ENCODE data around the gene GNPAT. TPM values are rescaled to one million over a fixed set of nuclear protein-coding genes. Genes with fewer than 3 reads are reported as not detected.

The GNPAT gene
- total and polyA plus RNA-seq, 3 experiments from 2014 or later = 33.2 to 51.8 (median 49.2) TPM

- no peak overlapping the region for H3K4me3 ChIP-seq (ENCODE audit: low read length)
- H3K9me3 Mint-ChIP-seq = no peaks in the 10 kb centered on the region
- no peaks in the 10 kb centered on the region for H3K27me3 ChIP-seq (ENCODE audit: insufficient read depth, low read length, poor library complexity, severe bottlenecking)
- CTCF ChIA-PET = no interaction called here
- DNase-seq = no peak
- no peaks in the 10 kb centered on the region for H3K36me3 Mint-ChIP-seq
- no peaks in the 10 kb centered on the region for H3K36me3 ChIP-seq (ENCODE audit: insufficient read depth, low read length)
- POLR2A ChIA-PET = no interaction called here
- peaks cover 0 to 3% of the 10 kb centered on the region in 2 donors for H3K27me3 Mint-ChIP-seq
- no peak overlapping the region for H3K27ac ChIP-seq (ENCODE audit: low read depth, low read length)
- H3K4me1 ChIP-seq (ENCODE audit: insufficient read depth, low read length) = peaks cover 8% of the 10 kb centered on the region
- peaks cover 8 to 14% (median 11%) of the 10 kb centered on the region in 3 donors for H3K4me1 Mint-ChIP-seq
- H3K9me3 ChIP-seq (ENCODE audit: low read length) = no peaks in the 10 kb centered on the region
- H3K27ac Mint-ChIP-seq = peak overlapping the region in 1 of 8 donors; percentile 67
- no peak overlapping the region for H3K4me3 Mint-ChIP-seq
Observed at GRCh38 chr1:231215681-231216385, 25.2 kb upstream of the GNPAT start.

GRCh38 chr1:231216498-231216897, 24.5 kb upstream of the GNPAT start:
- Mint-ChIP-seq H3K4me1 (peaks cover 4 to 8% (median 6%) of the 10 kb centered on the region in 3 donors), H3K9me3 (no peaks in the 10 kb centered on the region), H3K27ac (peak overlapping the region in 1 of 8 donors; percentile 94), H3K36me3 (peaks cover 0 to under 1% (median 0%) of the 10 kb centered on the region in 3 donors), H3K27me3 (peaks cover 0 to 3% of the 10 kb centered on the region in 2 donors), H3K4me3 (no peak overlapping the region)
- Histone ChIP-seq H3K4me1 (ENCODE audit: insufficient read depth, low read length) (peaks cover 3% of the 10 kb centered on the region), H3K4me3 (ENCODE audit: low read length) (no peak overlapping the region), H3K27me3 (ENCODE audit: insufficient read depth, low read length, poor library complexity, severe bottlenecking) (no peaks in the 10 kb centered on the region), H3K27ac (ENCODE audit: low read depth, low read length) (no peak overlapping the region), H3K36me3 (ENCODE audit: insufficient read depth, low read length) (no peaks in the 10 kb centered on the region), H3K9me3 (ENCODE audit: low read length) (no peaks in the 10 kb centered on the region)
- CTCF ChIA-PET = no interaction called here
- DNase-seq = no peak
- POLR2A ChIA-PET = no interaction called here

- POLR2A ChIA-PET = no interaction called here
- CTCF ChIA-PET = no interaction called here
- peak overlapping the region in 1 of 8 donors; percentile 94 for H3K27ac Mint-ChIP-seq
Observed at GRCh38 chr1:231217056-231217455, 24.0 kb upstream of the GNPAT start.

GRCh38 chr1:231218078-231218477, 22.9 kb upstream of the GNPAT start:
- no peaks in the 10 kb centered on the region for H3K27me3 ChIP-seq (ENCODE audit: insufficient read depth, low read length, poor library complexity, severe bottlenecking)
- H3K4me1 Mint-ChIP-seq = peaks cover 4 to 7% (median 5%) of the 10 kb centered on the region in 3 donors
- no peaks in the 10 kb centered on the region for H3K4me1 ChIP-seq (ENCODE audit: insufficient read depth, low read length)
- peaks cover 0 to 8% (median 4%) of the 10 kb centered on the region in 3 donors for H3K36me3 Mint-ChIP-seq
- H3K27me3 Mint-ChIP-seq = peaks cover 0 to 3% of the 10 kb centered on the region in 2 donors
- no peaks in the 10 kb centered on the region for H3K36me3 ChIP-seq (ENCODE audit: insufficient read depth, low read length)
- H3K4me3 Mint-ChIP-seq = no peak overlapping the region
- no peak for DNase-seq
- CTCF ChIA-PET = no interaction called here
- H3K9me3 Mint-ChIP-seq = no peaks in the 10 kb centered on the region
- H3K27ac ChIP-seq (ENCODE audit: low read depth, low read length) = no peak overlapping the region
- H3K4me3 ChIP-seq (ENCODE audit: low read length) = no peak overlapping the region
- POLR2A ChIA-PET = no interaction called here
- peak overlapping the region in 1 of 8 donors; percentile 50 for H3K27ac Mint-ChIP-seq
- no peaks in the 10 kb centered on the region for H3K9me3 ChIP-seq (ENCODE audit: low read length)

More at GRCh38 chr1:231217056-231217455, 24.0 kb upstream of the GNPAT start:
- Mint-ChIP-seq H3K27me3 (peaks cover 0 to 3% of the 10 kb centered on the region in 2 donors), H3K4me3 (no peak overlapping the region), H3K9me3 (no peaks in the 10 kb centered on the region), H3K4me1 (peaks cover 4 to 7% (median 5%) of the 10 kb centered on the region in 3 donors), H3K36me3 (peaks cover 0 to 3% (median 0%) of the 10 kb centered on the region in 3 donors)
- H3K4me3 ChIP-seq (ENCODE audit: low read length) = no peak overlapping the region
- H3K27me3 ChIP-seq (ENCODE audit: insufficient read depth, low read length, poor library complexity, severe bottlenecking) = no peaks in the 10 kb centered on the region
- H3K27ac ChIP-seq (ENCODE audit: low read depth, low read length) = no peak overlapping the region
- no peaks in the 10 kb centered on the region for H3K36me3 ChIP-seq (ENCODE audit: insufficient read depth, low read length)
- no peak for DNase-seq
- no peaks in the 10 kb centered on the region for H3K9me3 ChIP-seq (ENCODE audit: low read length)
- no peaks in the 10 kb centered on the region for H3K4me1 ChIP-seq (ENCODE audit: insufficient read depth, low read length)

GRCh38 chr1:231219422-231220401, 21.3 kb upstream of the GNPAT start:
- peaks cover 6% of the 10 kb centered on the region for H3K36me3 ChIP-seq (ENCODE audit: insufficient read depth, low read length)
- no peak overlapping the region for H3K4me3 ChIP-seq (ENCODE audit: low read length)
- no peaks in the 10 kb centered on the region for H3K9me3 Mint-ChIP-seq
- no peak overlapping the region for H3K27ac Mint-ChIP-seq
- peaks cover 0 to 18% (median 11%) of the 10 kb centered on the region in 3 donors for H3K36me3 Mint-ChIP-seq
- no peak overlapping the region for H3K4me3 Mint-ChIP-seq
- peaks cover 0 to 3% of the 10 kb centered on the region in 2 donors for H3K27me3 Mint-ChIP-seq
- no peak overlapping the region for H3K27ac ChIP-seq (ENCODE audit: low read depth, low read length)
- ChIA-PET CTCF (no interaction called here), POLR2A (no interaction called here)
- no peaks in the 10 kb centered on the region for H3K4me1 ChIP-seq (ENCODE audit: insufficient read depth, low read length)
- DNase-seq = no peak
- H3K4me1 Mint-ChIP-seq = peaks cover 4 to 7% (median 5%) of the 10 kb centered on the region in 3 donors
- H3K9me3 ChIP-seq (ENCODE audit: low read length) = no peaks in the 10 kb centered on the region
- no peaks in the 10 kb centered on the region for H3K27me3 ChIP-seq (ENCODE audit: insufficient read depth, low read length, poor library complexity, severe bottlenecking)

- Mint-ChIP-seq H3K27me3 (peaks cover 0 to 3% of the 10 kb centered on the region in 2 donors), H3K36me3 (peaks cover 0 to 29% (median 13%) of the 10 kb centered on the region in 3 donors), H3K4me1 (peaks cover 0 to 5% (median 0%) of the 10 kb centered on the region in 3 donors), H3K4me3 (no peak overlapping the region), H3K27ac (no peak overlapping the region), H3K9me3 (no peaks in the 10 kb centered on the region)
- Histone ChIP-seq H3K27ac (ENCODE audit: low read depth, low read length) (no peak overlapping the region), H3K27me3 (ENCODE audit: insufficient read depth, low read length, poor library complexity, severe bottlenecking) (no peaks in the 10 kb centered on the region), H3K36me3 (ENCODE audit: insufficient read depth, low read length) (peaks cover 13% of the 10 kb centered on the region), H3K9me3 (ENCODE audit: low read length) (no peaks in the 10 kb centered on the region), H3K4me3 (ENCODE audit: low read length) (no peak overlapping the region), H3K4me1 (ENCODE audit: insufficient read depth, low read length) (no peaks in the 10 kb centered on the region)
- CTCF ChIA-PET = no interaction called here
- no peak for DNase-seq
- POLR2A ChIA-PET = no interaction called here
Observed at GRCh38 chr1:231220801-231221200, 20.2 kb upstream of the GNPAT start.

GRCh38 chr1:231226156-231226555, 14.9 kb upstream of the GNPAT start:
- Mint-ChIP-seq H3K27me3 (no peaks in the 10 kb centered on the region), H3K4me1 (peaks cover 15 to 21% (median 19%) of the 10 kb centered on the region in 3 donors), H3K9me3 (no peaks in the 10 kb centered on the region), H3K4me3 (no peak overlapping the region), H3K36me3 (peaks cover 9 to 71% (median 30%) of the 10 kb centered on the region in 3 donors), H3K27ac (peak overlapping the region in 1 of 8 donors; percentile 21)
- Histone ChIP-seq H3K27me3 (ENCODE audit: insufficient read depth, low read length, poor library complexity, severe bottlenecking) (no peaks in the 10 kb centered on the region), H3K4me1 (ENCODE audit: insufficient read depth, low read length) (no peaks in the 10 kb centered on the region), H3K36me3 (ENCODE audit: insufficient read depth, low read length) (peaks cover 35% of the 10 kb centered on the region), H3K9me3 (ENCODE audit: low read length) (no peaks in the 10 kb centered on the region), H3K4me3 (ENCODE audit: low read length) (no peak overlapping the region), H3K27ac (ENCODE audit: low read depth, low read length) (no peak overlapping the region)
- ChIA-PET CTCF (no interaction called here), POLR2A (no interaction called here)
- no peak for DNase-seq

GRCh38 chr1:231231511-231231910, 9.5 kb upstream of the GNPAT start:
- Mint-ChIP-seq H3K4me3 (no peak overlapping the region), H3K4me1 (peaks cover 47 to 61% (median 57%) of the 10 kb centered on the region in 3 donors), H3K9me3 (no peaks in the 10 kb centered on the region), H3K27me3 (no peaks in the 10 kb centered on the region), H3K36me3 (peaks cover 4 to 72% (median 23%) of the 10 kb centered on the region in 3 donors), H3K27ac (peak overlapping the region in 3 of 8 donors; percentile 2 to 92 (median 58))
- H3K27ac ChIP-seq (ENCODE audit: low read depth, low read length) = no peak overlapping the region
- no peaks in the 10 kb centered on the region for H3K27me3 ChIP-seq (ENCODE audit: insufficient read depth, low read length, poor library complexity, severe bottlenecking)
- no peaks in the 10 kb centered on the region for H3K9me3 ChIP-seq (ENCODE audit: low read length)
- ChIA-PET CTCF (interaction anchor here (0.8 kb wide), 1 partner anchor 20 kb away, joined by 3 read pairs; no protein-coding TSS in a partner anchor), POLR2A (interaction anchor here (0.6 kb wide), 1 partner anchor 66 kb away, joined by 3 read pairs; no protein-coding TSS in a partner anchor)
- peaks cover 20% of the 10 kb centered on the region for H3K4me1 ChIP-seq (ENCODE audit: insufficient read depth, low read length)
- H3K4me3 ChIP-seq (ENCODE audit: low read length) = no peak overlapping the region
- peaks cover 18% of the 10 kb centered on the region for H3K36me3 ChIP-seq (ENCODE audit: insufficient read depth, low read length)
- DNase-seq = no peak

All from CD8-positive, alpha-beta memory T cell (primary cell).